T-cell (primary cell): ENCODE results near the gene PTF1A. TPM values are rescaled to one million over a fixed set of nuclear protein-coding genes. Genes with fewer than 3 reads are reported as not detected.

ENCODE experiments used
- ATAC-seq, 4 experiments: fragments of 200-7000 bp in 3 of 4; fragments of 150-1000 bp in 1 of 4; cut with Tn5 transposase; replicated peaks in 1 of 4; 1 replicate in 3 of 4; 2 replicates in 1 of 4; pipeline ENCODE4 v1.10.0; 2021; ENCODE audit warnings: moderate library complexity in 3 of 4, mild to moderate bottlenecking in 2 of 4, moderate number of reproducible peaks in 1 of 4
- CTCF ChIA-PET, 2 donors: fragments of 300-600 bp; sonication (Branson Sonifier 250); formaldehyde crosslinking; loops; one replicate each; lab custom pipeline; 2022; ENCODE audit warnings: antibody characterized with exemption in 2 of 2; lab: Charles Lee
- POLR2A ChIA-PET, 2 donors: fragments of 300-600 bp; sonication (Branson Sonifier 250); formaldehyde crosslinking; loops; one replicate each; lab custom pipeline; 2022; ENCODE audit warnings: antibody characterized with exemption in 2 of 2; lab: Charles Lee
- DNase-seq, 35 experiments: peaks; one replicate each; pipeline versions ENCODE4 v3.0.0 to v3.0.0-alpha.2; 2013 to 2023
- H3K27ac ChIP-seq: one replicate; pipeline ENCODE4 v1.5.1; 2013; ENCODE audit warnings: low read length
- H3K27me3 ChIP-seq, 2 experiments: replicated peaks in 1 of 2; 1 replicate in 1 of 2; 2 replicates in 1 of 2; pipeline versions ENCODE4 v1.6.1 to v1.7.0; 2013; ENCODE audit warnings: low read length in 1 of 2, mixed read lengths in 1 of 2; ENCODE audit not compliant: control insufficient read depth in 2 of 2, insufficient read depth in 2 of 2; ENCODE audit errors: extremely low read depth in 1 of 2
- H3K36me3 ChIP-seq, 2 donors: 1 replicate in 1 of 2; 2 replicates in 1 of 2; pipeline versions ENCODE4 v1.6.1 to v1.7.0; 2013; ENCODE audit warnings: low read length in 1 of 2; ENCODE audit not compliant: control insufficient read depth in 2 of 2, insufficient read depth in 1 of 2; ENCODE audit errors: extremely low read depth in 1 of 2
- H3K4me1 ChIP-seq, 2 experiments: 1 replicate in 1 of 2; 2 replicates in 1 of 2; pipeline versions ENCODE4 v1.6.1 to v1.7.0; 2013; ENCODE audit warnings: low read length in 2 of 2, mixed read lengths in 1 of 2; ENCODE audit not compliant: insufficient read depth in 2 of 2, control insufficient read depth in 1 of 2; ENCODE audit errors: extremely low read depth in 1 of 2
- H3K4me3 ChIP-seq, 2 donors: 1 replicate in 1 of 2; 2 replicates in 1 of 2; pipeline versions ENCODE4 v1.5.1 to v1.7.0; 2013; ENCODE audit warnings: mild to moderate bottlenecking in 2 of 2, low read length in 1 of 2, moderate library complexity in 1 of 2; ENCODE audit not compliant: control insufficient read depth in 1 of 2; ENCODE audit errors: extremely low read depth in 1 of 2
- H3K9me3 ChIP-seq: 2 replicates; pipeline ENCODE4 v1.7.0; 2013
- H3K27ac Mint-ChIP-seq, 2 donors: one replicate each; pipeline ENCODE4 v1.8.0; 2020 to 2021; ENCODE audit warnings: mild to moderate bottlenecking in 2 of 2, mixed read lengths in 2 of 2
- H3K27me3 Mint-ChIP-seq, 2 donors: one replicate each; pipeline ENCODE4 v1.8.0; 2021 to 2022; ENCODE audit warnings: mixed read lengths in 2 of 2
- H3K36me3 Mint-ChIP-seq: one replicate; pipeline ENCODE4 v1.8.0; 2021; ENCODE audit warnings: mixed read lengths
- H3K4me1 Mint-ChIP-seq, 3 donors: one replicate each; pipeline ENCODE4 v1.8.0; 2020 to 2022; ENCODE audit warnings: mixed read lengths in 3 of 3, mild to moderate bottlenecking in 1 of 3
- H3K4me3 Mint-ChIP-seq, 3 donors: one replicate each; pipeline ENCODE4 v1.8.0; 2020 to 2022; ENCODE audit warnings: mild to moderate bottlenecking in 3 of 3, mixed read lengths in 3 of 3, moderate library complexity in 3 of 3
- H3K9me3 Mint-ChIP-seq, 3 donors: one replicate each; pipeline ENCODE4 v1.8.0; 2020 to 2022; ENCODE audit warnings: mixed read lengths in 3 of 3
- WGBS: methylation state at CpG from one replicate; pipeline ENCODE4 v1.1.5; 2013; ENCODE audit warnings: missing lambda C conversion rate; ENCODE audit not compliant: insufficient coverage; 5-methylcytosine and 5-hydroxymethylcytosine counted together
- total RNA-seq, 35 experiments: library from RNA in 6 of 35; stranded (reverse) in 6 of 35; fragments of 120-200 nt in 1 of 35; gene quantifications; one replicate each; pipeline versions ENCODE4 v1.2.1 to v1.2.4 and lab custom pipeline; 2013 to 2026

Gene PTF1A, protein sequence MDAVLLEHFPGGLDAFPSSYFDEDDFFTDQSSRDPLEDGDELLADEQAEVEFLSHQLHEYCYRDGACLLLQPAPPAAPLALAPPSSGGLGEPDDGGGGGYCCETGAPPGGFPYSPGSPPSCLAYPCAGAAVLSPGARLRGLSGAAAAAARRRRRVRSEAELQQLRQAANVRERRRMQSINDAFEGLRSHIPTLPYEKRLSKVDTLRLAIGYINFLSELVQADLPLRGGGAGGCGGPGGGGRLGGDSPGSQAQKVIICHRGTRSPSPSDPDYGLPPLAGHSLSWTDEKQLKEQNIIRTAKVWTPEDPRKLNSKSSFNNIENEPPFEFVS
- total RNA-seq (not detected), total RNA-seq (lab: John Stamatoyannopoulos, UW) (0 to 0.13 (median 0) reads per million in 29 experiments)
- total RNA-seq (2013): not detected

GRCh38 chr10:23191764-23192711, at the start of gene PTF1A:
TSS of gene PTF1A (plus strand) at chr10:23192312. CDS start at chr10:23192531, 219 bp downstream.
- ATAC-seq (no peak), DNase-seq (no peak)
- no peaks in the 10 kb centered on the region for H3K9me3 ChIP-seq
- Mint-ChIP-seq H3K4me1 (peaks cover 0 to 8% (median 7%) of the 10 kb centered on the region in 3 donors), H3K27ac (no peak within 1 kb of the TSS), H3K27me3 (peaks cover 61 to 67% of the 10 kb centered on the region in 2 donors), H3K4me3 (no peak within 1 kb of the TSS), H3K9me3 (no peaks in the 10 kb centered on the region), H3K36me3 (no peaks in the 10 kb centered on the region)
- ChIA-PET CTCF (interaction anchor here in 1 of 2 donors (0.7 kb wide), 1 partner anchor 952 kb away, joined by 3 read pairs; no protein-coding TSS in a partner anchor), POLR2A (no interaction called here)
- no peaks in the 10 kb centered on the region for H3K36me3 ChIP-seq
- H3K27me3 ChIP-seq: peaks cover 13 to 63% of the 10 kb centered on the region in 2 experiments
- H3K27ac ChIP-seq: no peak within 1 kb of the TSS
- 10% methylated on average over 78 of the region's 107 CpGs for WGBS
- H3K4me3 ChIP-seq: no peak within 1 kb of the TSS
- no peaks in the 10 kb centered on the region for H3K4me1 ChIP-seq

GRCh38 chr10:23146258-23146657, 45.9 kb upstream of the PTF1A start:
- no peak for ATAC-seq
- H3K27ac Mint-ChIP-seq: no peak overlapping the region
- POLR2A ChIA-PET: no interaction called here
- Histone ChIP-seq H3K9me3 (no peaks in the 10 kb centered on the region), H3K36me3 (no peaks in the 10 kb centered on the region), H3K27me3 (peaks cover 0 to 18% of the 10 kb centered on the region in 2 experiments), H3K4me3 (no peak overlapping the region), H3K27ac (no peak overlapping the region), H3K4me1 (no peaks in the 10 kb centered on the region)
- H3K27me3 Mint-ChIP-seq: peaks cover 15 to 17% of the 10 kb centered on the region in 2 donors
- CTCF ChIA-PET: no interaction called here
- no peaks in the 10 kb centered on the region for H3K36me3 Mint-ChIP-seq
- H3K4me1 Mint-ChIP-seq: no peaks in the 10 kb centered on the region
- DNase-seq: no peak
- no peak overlapping the region for H3K4me3 Mint-ChIP-seq
- 91% methylated on average over 7 of the region's 9 CpGs for WGBS
- H3K9me3 Mint-ChIP-seq: no peaks in the 10 kb centered on the region

- no peaks in the 10 kb centered on the region for H3K9me3 Mint-ChIP-seq
- no peaks in the 10 kb centered on the region for H3K4me1 ChIP-seq
- H3K27ac Mint-ChIP-seq: no peak overlapping the region
- no peak overlapping the region for H3K4me3 ChIP-seq
- DNase-seq: no peak
- peaks cover 0 to 18% of the 10 kb centered on the region in 2 experiments for H3K27me3 ChIP-seq
- no peaks in the 10 kb centered on the region for H3K36me3 Mint-ChIP-seq
- no peaks in the 10 kb centered on the region for H3K36me3 ChIP-seq
- 75% methylated on average over 3 of the region's 6 CpGs for WGBS
- H3K27me3 Mint-ChIP-seq: peaks cover 17 to 19% of the 10 kb centered on the region in 2 donors
- H3K9me3 ChIP-seq: no peaks in the 10 kb centered on the region
- no peak for ATAC-seq
- H3K27ac ChIP-seq: no peak overlapping the region
- no peaks in the 10 kb centered on the region for H3K4me1 Mint-ChIP-seq
- H3K4me3 Mint-ChIP-seq: no peak overlapping the region
- POLR2A ChIA-PET: no interaction called here
- CTCF ChIA-PET: no interaction called here
These were observed 45.1 kb upstream of the PTF1A start for GRCh38 chr10:23147035-23147434.

- no peaks in the 10 kb centered on the region for H3K4me1 Mint-ChIP-seq
- H3K9me3 ChIP-seq: no peaks in the 10 kb centered on the region
- no peaks in the 10 kb centered on the region for H3K36me3 ChIP-seq
- 95% methylated on average over 8 of the region's 19 CpGs for whole genome bisulfite sequencing
- no peak overlapping the region for H3K4me3 Mint-ChIP-seq
- peaks cover 0 to 18% of the 10 kb centered on the region in 2 experiments for H3K27me3 ChIP-seq
- no peaks in the 10 kb centered on the region for H3K9me3 Mint-ChIP-seq
- H3K27me3 Mint-ChIP-seq: peaks cover 15 to 19% of the 10 kb centered on the region in 2 donors
- H3K4me3 ChIP-seq: no peak overlapping the region
- H3K4me1 ChIP-seq: no peaks in the 10 kb centered on the region
- CTCF ChIA-PET: no interaction called here
- H3K27ac Mint-ChIP-seq: no peak overlapping the region
- no peak overlapping the region for H3K27ac ChIP-seq
- no peak for DNase-seq
- ATAC-seq: no peak
- POLR2A ChIA-PET: no interaction called here
- no peaks in the 10 kb centered on the region for H3K36me3 Mint-ChIP-seq
These were observed 43.9 kb upstream of the PTF1A start for GRCh38 chr10:23148214-23148613.

DNA sequence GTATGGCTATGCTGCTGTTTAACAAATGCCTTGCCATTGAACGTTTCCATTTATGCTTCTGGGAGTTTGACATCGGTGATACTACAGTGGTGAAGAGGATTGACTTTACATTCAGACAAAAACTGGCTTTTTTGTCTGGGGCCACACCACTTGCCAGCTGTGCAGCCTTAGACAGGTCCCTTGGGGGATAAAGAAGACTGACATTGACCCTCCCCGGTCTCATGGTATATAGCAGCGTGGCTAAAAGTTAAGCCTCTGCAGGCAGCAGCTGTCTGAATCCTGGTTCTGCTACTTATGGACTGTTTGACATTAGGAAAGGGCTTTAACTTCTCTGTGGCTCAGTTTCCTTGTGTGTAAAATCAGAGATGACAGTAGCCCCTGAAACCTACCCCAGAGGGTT, 42.0 kb upstream of the PTF1A start:
- ChIA-PET CTCF (interaction anchor here in 1 of 2 donors (0.5 kb wide), 1 partner anchor 1206 kb away, joined by 3 read pairs; no protein-coding TSS in a partner anchor), POLR2A (no interaction called here)
- Mint-ChIP-seq H3K27ac (no peak overlapping the region), H3K36me3 (no peaks in the 10 kb centered on the region), H3K4me3 (no peak overlapping the region), H3K27me3 (peaks cover 15 to 24% of the 10 kb centered on the region in 2 donors), H3K9me3 (no peaks in the 10 kb centered on the region), H3K4me1 (no peaks in the 10 kb centered on the region)
- Histone ChIP-seq H3K4me1 (no peaks in the 10 kb centered on the region), H3K27ac (no peak overlapping the region), H3K27me3 (peaks cover 0 to 22% of the 10 kb centered on the region in 2 experiments), H3K4me3 (no peak overlapping the region), H3K9me3 (no peaks in the 10 kb centered on the region), H3K36me3 (no peaks in the 10 kb centered on the region)
- DNase-seq (no peak), ATAC-seq (no peak)
- 67% methylated on average over 2 of the region's 4 CpGs for WGBS

GRCh38 chr10:23150610-23151009, 41.5 kb upstream of the PTF1A start:
- no peaks in the 10 kb centered on the region for H3K9me3 Mint-ChIP-seq
- H3K4me3 Mint-ChIP-seq: no peak overlapping the region
- no peaks in the 10 kb centered on the region for H3K4me1 Mint-ChIP-seq
- H3K4me3 ChIP-seq: no peak overlapping the region
- no peaks in the 10 kb centered on the region for H3K9me3 ChIP-seq
- 85% methylated on average over 12 of the region's 12 CpGs for WGBS
- H3K36me3 Mint-ChIP-seq: no peaks in the 10 kb centered on the region
- ChIA-PET POLR2A (no interaction called here), CTCF (interaction anchor here in 1 of 2 donors (0.5 kb wide), 1 partner anchor 1206 kb away, joined by 3 read pairs; no protein-coding TSS in a partner anchor)
- no peaks in the 10 kb centered on the region for H3K4me1 ChIP-seq
- H3K27me3 Mint-ChIP-seq: peaks cover 15 to 26% of the 10 kb centered on the region in 2 donors
- H3K36me3 ChIP-seq: no peaks in the 10 kb centered on the region
- H3K27ac Mint-ChIP-seq: no peak overlapping the region
- ATAC-seq: no peak
- H3K27me3 ChIP-seq: peaks cover 0 to 22% of the 10 kb centered on the region in 2 experiments
- H3K27ac ChIP-seq: no peak overlapping the region
- DNase-seq: no peak
